ENCODE data around the gene RTF1. TPM values are rescaled to one million over a fixed set of nuclear protein-coding genes. Genes with fewer than 3 reads are reported as not detected.
"Not testable (repeated sequence)": the region's sequence is repeated elsewhere in the genome, so short reads cannot be mapped to it uniquely, and the experiment has no call there.

The RTF1 gene
- 10 to 100 TPM in 3 of 6 donors, 1 to 10 TPM in 3; 9.0 to 16.1 (median 10.3) TPM for total RNA-seq
- polyA plus RNA-seq, result 10 to 100 TPM in 1 of 2 donors, 1 to 10 TPM in 1; 7.9 to 17.3 TPM

DNA sequence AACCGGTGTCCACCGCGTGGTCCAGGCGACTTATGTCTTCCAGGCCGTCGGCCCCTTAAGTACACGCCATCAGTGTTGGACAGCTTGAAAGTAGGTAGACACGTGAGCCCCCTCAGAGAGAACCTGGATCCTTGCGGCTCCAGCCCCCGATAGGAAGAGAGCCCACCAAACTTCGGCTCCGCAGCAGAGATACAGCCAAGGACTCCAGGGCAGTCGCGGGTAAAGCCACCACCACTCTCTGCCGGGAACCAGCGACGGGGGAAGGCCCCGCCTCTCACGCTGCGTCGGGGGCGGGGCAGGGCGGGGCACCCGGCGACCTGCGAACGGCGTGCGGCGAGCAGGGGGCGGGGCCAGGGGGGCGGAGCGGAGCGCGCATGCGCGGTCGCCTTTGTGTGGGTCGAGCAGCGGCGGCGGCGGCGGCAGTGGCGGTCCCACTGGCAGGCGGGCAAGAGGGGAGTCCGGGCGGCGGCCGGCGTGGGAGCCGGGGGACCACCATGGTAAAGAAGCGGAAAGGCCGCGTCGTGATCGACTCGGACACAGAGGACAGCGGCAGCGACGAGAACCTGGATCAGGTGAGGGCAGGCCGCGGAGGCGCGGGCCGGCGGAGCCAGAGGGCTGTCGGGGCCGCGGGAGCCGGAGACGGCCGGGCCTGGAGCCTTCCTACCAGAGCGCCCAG is at the start of gene RTF1:
TSS of gene RTF1 (plus strand) at position 354 of the 676 bp plus-strand sequence. CDS start at position 375, 21 bp downstream.
- Histone ChIP-seq H3K27me3 (no peaks in the 10 kb centered on the region), H3K27ac (peak within 1 kb of the TSS; percentile 58 to 77 (median 64)), H3K4me1 (peaks cover 6 to 27% (median 17%) of the 10 kb centered on the region in 3 donors), H3K36me3 (no peaks in the 10 kb centered on the region), H3K9me3 (no peaks in the 10 kb centered on the region), H3K4me3 (peak within 1 kb of the TSS; percentile 93 to 100 (median 98))
- intact Hi-C loops (cut with DNase I), result no loop called here
- ATAC-seq, result peak; percentile 96 to 99 (median 98)
- TF ChIP-seq, protein P1, sequence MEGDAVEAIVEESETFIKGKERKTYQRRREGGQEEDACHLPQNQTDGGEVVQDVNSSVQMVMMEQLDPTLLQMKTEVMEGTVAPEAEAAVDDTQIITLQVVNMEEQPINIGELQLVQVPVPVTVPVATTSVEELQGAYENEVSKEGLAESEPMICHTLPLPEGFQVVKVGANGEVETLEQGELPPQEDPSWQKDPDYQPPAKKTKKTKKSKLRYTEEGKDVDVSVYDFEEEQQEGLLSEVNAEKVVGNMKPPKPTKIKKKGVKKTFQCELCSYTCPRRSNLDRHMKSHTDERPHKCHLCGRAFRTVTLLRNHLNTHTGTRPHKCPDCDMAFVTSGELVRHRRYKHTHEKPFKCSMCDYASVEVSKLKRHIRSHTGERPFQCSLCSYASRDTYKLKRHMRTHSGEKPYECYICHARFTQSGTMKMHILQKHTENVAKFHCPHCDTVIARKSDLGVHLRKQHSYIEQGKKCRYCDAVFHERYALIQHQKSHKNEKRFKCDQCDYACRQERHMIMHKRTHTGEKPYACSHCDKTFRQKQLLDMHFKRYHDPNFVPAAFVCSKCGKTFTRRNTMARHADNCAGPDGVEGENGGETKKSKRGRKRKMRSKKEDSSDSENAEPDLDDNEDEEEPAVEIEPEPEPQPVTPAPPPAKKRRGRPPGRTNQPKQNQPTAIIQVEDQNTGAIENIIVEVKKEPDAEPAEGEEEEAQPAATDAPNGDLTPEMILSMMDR (IDR thresholded peaks at IDR 0.05), result no peak
- peak; percentile 92 to 100 (median 96) for DNase-seq
- 0% methylated on average over 62 to 74 of the region's 74 CpGs for WGBS, 2 donors
- no peak for FAIRE-seq

DNA sequence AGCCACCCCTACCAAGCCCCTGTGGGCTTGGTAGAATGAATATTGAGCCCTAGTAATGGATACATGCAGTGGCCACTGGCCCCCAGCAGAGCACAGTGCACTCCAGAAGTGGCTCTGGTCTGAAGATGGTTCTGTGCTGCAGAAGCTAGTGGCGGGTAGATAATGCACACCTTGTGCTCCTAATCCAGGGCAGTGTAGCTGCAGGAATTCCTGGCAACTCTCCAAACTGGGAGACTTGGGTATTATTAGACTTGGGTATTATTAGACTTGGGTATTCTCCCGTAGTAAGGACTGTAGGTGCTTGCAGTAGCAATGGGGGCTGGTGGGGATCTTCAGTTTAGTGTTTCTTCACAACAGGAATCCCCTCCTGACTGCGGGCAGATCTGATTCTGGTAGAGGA is 49.5 kb upstream of the RTF1 start:
- H3K4me3 ChIP-seq, result no peak overlapping the region
- no peaks in the 10 kb centered on the region for H3K36me3 ChIP-seq
- H3K27ac ChIP-seq, result no peak overlapping the region
- DNase-seq, result no peak
- intact Hi-C loops (cut with DNase I), result no loop called here
- no peak for FAIRE-seq
- no peaks in the 10 kb centered on the region for H3K27me3 ChIP-seq
- H3K9me3 ChIP-seq, result no peaks in the 10 kb centered on the region
- no peak for ATAC-seq
- H3K4me1 ChIP-seq, result no peaks in the 10 kb centered on the region
- TF ChIP-seq, protein P1 (IDR thresholded peaks at IDR 0.05), result no peak
- 87 to 92% methylated on average over 3 of the region's 3 CpGs for WGBS, 2 donors

DNA sequence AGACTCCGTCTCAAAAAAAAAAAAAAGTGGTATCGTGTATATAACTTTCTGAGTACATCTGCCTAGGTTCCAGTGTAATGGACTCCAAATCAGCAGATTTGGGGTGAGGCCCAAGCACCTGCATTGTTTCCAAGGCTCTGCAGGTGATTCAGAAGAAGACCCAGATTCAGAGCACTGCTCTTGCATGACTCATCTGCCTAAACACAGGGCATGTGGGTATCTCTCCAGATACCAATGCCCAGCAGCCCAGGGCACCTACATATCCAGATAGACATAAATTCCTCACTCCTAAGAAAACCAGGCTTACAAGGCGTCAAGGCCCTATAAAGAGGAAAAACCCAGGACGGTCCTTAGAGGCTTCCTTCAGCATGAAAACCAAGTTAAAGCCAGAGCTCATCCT is 38.9 kb upstream of the RTF1 start:
- DNase-seq (no peak), ATAC-seq (no peak), FAIRE-seq (no peak)
- TF ChIP-seq, protein P1 (IDR thresholded peaks at IDR 0.05), result no peak
- Histone ChIP-seq H3K9me3 (no peaks in the 10 kb centered on the region), H3K4me3 (no peak overlapping the region), H3K27ac (no peak overlapping the region), H3K36me3 (no peaks in the 10 kb centered on the region), H3K27me3 (no peaks in the 10 kb centered on the region), H3K4me1 (no peaks in the 10 kb centered on the region)
- WGBS, 2 donors, result 96 to 98% methylated on average over 4 of the region's 4 CpGs
- intact Hi-C loops (cut with DNase I), result no loop called here

DNA sequence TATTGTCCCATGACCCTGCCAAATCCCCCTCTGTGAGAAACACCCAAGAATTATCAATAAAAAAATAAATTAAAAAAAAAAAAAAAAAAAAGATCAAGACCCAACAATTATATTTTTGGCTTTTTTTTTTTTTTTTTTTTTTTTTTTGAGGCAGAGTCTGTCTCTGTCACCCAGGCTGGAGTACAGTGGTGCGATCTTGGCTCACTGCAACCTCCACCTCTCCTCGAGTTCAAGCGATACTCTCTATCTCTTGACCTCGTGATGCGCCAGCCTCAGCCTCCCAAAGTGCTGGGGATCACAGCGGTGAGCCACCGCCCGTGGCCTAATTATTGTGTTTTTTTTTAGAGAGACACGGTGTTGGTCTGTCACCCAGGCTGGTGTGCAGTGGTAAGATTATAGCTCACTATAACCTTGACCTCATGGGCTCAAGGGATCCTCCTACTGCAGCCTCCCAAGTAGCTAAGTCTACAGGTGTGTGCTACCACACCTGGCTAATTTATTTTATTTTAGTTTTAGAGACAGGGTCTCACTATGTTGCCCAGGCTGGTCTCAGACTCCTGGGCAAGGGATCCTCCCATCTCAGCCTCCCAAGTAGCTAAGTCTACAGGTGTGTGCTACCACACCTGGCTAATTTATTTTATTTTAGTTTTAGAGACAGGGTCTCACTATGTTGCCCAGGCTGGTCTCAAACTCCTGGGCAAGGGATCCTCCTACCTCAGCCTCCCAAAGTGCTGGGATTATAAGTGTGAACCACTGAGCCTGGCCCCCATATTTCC is 32.7 kb upstream of the RTF1 start:
- FAIRE-seq; intact Hi-C loops (cut with DNase I); ATAC-seq; DNase-seq; H3K9me3 ChIP-seq; H3K27ac ChIP-seq; H3K27me3 ChIP-seq; H3K36me3 ChIP-seq; H3K4me3 ChIP-seq; H3K4me1 ChIP-seq: not testable (repeated sequence)
- 94 to 97% methylated on average over 9 of the region's 9 CpGs for whole genome bisulfite sequencing, 2 donors

DNA sequence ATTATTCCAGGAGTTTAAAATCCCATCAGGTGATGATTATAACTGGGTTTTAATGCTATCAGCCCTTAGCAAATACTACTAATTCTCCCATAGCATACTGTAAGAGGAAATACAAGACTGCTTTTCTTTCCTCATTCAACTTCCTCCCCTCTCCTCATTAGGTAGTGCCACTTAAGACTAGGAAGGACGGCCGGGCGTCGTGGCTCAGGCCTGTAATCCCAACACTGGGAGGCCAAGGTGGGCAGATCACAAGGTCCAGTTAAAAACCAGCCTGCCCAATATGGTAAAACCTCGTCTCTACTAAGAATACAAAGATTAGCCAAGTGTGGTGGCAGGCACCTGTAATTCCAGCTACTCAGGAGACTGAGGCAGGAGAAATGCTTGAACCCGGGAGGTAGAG is 29.2 kb upstream of the RTF1 start:
- Histone ChIP-seq H3K4me3 (no peak overlapping the region), H3K27ac (no peak overlapping the region), H3K27me3 (no peaks in the 10 kb centered on the region), H3K9me3 (no peaks in the 10 kb centered on the region), H3K4me1 (no peaks in the 10 kb centered on the region), H3K36me3 (peaks cover 0 to 7% (median 3%) of the 10 kb centered on the region in 3 donors)
- no peak for ATAC-seq
- DNase-seq, result no peak
- TF ChIP-seq, protein P1 (IDR thresholded peaks at IDR 0.05), result no peak
- 93 to 96% methylated on average over 6 of the region's 6 CpGs for WGBS, 2 donors
- FAIRE-seq, result no peak
- intact Hi-C loops (cut with DNase I), result no loop called here
